Measurements from ENCODE around the gene ZNG1F. TPM values are rescaled to one million over a fixed set of nuclear protein-coding genes. Genes with fewer than 3 reads are reported as not detected.
"Not testable (repeated sequence)": the region's sequence is repeated elsewhere in the genome, so short reads cannot be mapped to it uniquely, and the experiment has no call there.

The ZNG1F gene
- polyA plus RNA-seq (ENCODE audit: insufficient read length in 3 of 3), result 10 to 100 TPM; 11.2 to 21.1 (median 14.3) TPM

DNA sequence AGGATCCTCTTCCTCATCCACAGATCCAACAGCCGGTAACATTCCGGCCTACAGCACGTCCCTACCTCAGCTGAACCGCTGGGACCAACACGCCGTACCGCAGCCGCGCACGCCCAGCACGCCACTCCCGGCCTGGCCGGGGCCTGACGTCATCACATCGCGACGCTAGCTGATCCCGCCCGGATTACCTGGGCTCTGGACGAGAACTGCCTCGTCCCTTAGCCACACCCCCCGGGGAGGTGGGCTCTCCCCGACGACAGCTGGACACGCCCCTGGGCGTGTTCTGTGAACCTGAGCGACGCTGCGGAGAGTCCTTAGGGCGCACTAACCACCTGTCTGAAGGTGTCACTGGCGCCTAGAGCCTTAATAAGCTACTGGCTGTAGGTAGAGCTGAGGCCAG lies at the start of gene ZNG1F:
TSS of gene ZNG1F (minus strand) at position 101 of the 400 bp plus-strand sequence. CDS start at position 42, 59 bp downstream.
- DNase-seq (ENCODE audit: low read depth in 3 of 3, low spot score in 2 of 3), result not testable (repeated sequence)

DNA sequence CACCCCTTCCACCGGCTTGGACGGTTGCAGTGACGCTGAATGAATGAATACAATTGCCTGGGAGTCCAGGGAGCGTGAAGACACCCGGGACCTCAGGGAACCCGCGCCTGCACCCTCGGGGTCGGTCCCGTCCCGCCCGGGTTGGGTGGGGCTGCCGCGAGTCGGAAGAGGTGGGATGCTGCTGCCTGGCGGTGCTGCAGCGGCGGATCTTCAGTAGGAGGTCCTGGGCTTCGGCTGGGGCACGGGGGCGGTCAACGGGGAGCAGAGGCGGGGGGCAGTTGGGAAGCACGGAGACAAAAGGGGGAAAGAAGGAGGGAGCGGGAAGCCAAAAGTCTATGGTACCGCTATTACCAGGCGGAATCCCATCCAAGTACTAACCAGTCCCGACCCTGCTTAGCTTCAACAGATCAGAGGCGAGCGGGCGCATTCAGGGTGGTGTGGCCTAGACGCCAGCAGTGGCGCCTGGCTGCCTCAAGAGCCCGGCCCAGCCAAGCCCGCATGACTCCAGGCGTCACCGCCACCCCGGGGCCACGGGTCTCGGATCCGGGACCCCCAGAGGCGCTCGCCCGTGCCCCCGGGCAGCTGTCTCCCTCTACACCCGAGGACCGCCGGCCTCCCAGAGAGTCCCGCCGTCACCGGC lies 48.1 kb upstream of the ZNG1F start:
- not testable (repeated sequence) for DNase-seq (ENCODE audit: low read depth in 3 of 3, low spot score in 2 of 3)

DNA sequence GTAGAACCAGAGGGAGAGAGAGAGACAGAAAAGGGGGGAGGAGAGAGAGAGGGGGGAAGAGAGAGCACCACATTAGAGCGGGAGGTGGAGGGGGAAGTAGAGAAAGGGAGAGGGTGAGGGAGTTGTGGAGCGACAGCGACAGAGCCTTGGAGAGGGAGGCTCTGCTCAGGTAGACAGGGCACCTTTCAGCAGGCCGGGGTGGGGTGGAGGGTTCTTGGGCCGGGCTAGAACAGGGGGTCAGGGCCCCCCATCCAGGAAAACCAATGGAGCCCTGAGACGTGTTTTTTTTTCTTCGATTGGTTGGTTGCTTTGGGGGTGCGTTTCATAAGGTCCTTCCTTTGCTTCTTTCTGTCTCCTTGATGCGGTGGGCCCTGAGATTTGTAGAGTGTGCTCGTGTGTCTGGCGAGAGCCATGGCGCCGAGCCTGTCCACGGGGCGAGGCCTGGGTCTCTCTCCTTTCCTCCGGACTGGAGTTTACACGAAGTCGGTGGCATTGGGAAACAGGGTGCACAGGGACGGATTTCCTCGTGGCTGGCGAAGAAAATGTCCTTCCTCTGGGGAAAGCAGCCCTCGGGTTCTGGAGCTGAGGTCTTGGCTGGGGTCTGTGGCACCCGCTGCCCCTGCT lies 47.5 kb upstream of the ZNG1F start:
- DNase-seq (ENCODE audit: low read depth in 3 of 3, low spot score in 2 of 3), result not testable (repeated sequence)

DNA sequence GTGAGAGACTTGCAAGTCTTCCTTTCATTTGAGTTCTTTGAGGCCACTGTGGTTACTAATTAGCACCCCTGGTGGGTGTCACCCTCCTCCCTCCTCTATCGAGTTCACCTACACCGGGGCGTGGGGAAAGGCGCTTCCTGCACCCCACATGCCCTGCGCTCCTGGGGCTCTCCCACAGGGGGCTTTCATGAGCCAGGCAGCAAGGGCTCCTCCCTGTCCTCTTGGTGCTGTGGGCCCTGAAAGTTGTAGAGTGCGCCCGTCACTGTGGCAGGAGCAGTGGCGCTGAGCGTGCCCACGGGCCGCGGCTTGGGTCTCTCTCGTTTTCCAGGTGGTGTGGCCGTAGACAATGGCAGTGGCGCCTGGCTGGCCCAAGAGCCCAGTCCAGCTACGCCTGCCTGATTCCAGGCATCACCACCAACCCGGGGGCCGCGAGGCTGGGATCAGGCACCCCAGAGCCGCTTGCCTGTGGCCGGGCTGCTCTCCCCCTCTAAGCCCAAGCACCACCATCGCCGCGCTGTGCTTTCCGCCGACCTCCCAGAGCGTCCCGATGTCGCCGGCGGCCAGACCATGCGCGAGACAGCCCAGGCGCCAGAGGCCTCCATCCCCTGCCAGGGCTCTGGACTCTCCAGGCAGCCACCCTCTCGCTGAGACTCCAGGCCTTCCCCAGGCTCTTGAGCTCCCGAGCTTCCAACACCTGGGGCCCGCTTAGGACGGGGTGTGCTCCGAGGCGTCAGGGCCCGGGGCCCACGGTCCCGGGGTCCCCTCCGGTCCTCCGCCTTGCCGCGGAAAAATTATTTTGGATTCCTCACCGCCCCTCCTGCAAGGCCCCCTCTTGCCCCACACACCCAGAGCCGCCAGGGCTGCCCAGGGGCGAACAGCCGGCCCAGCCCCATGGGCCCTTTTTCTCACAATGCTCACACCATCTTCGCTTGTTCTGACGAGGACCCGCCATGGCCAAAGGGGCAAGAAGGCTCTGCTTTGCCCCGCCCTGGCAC lies 46.0 kb upstream of the ZNG1F start:
- DNase-seq (ENCODE audit: low read depth in 3 of 3, low spot score in 2 of 3), result not testable (repeated sequence)

DNA sequence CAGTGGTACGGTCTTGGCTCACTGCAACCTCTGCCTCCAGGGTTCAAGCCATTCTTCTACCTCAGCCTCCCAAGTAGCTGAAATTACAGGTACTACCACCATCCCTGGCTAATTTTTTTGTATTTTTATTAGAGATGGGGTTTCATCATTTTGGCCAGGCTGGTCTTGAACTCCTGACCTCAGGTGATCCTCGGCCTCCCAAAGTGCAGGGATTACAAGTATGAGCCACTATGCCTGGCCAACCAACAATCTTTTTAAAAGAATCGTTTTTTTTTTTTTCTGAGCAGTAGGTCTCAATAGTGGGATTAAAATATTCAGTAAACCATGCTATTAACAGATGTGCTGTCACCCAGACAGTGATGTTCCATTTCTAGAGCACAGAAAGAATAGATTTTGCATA lies 45.1 kb upstream of the ZNG1F start:
- DNase-seq (ENCODE audit: low read depth in 3 of 3, low spot score in 2 of 3), result not testable (repeated sequence)

DNA sequence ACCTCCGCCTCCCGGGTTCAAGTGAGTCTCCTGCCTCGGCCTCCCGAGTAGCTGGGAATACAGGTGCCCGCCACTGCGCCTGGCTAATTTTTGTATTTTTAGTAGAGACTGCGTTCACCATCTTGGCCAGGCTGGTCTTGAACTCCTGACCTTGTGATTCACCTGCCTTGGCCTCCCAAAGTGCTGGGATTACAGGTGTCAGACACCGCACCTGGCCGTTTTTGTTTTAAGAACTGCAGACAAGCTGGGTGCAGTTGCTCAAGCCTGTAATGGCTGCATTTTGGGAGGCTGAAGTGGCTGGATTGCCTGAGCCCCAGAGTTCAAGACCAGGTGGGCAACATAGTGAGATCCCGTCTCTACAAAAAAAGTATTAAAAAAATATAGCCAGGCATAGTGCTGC lies 43.2 kb upstream of the ZNG1F start:
- not testable (repeated sequence) for DNase-seq (ENCODE audit: low read depth in 3 of 3, low spot score in 2 of 3)

DNA sequence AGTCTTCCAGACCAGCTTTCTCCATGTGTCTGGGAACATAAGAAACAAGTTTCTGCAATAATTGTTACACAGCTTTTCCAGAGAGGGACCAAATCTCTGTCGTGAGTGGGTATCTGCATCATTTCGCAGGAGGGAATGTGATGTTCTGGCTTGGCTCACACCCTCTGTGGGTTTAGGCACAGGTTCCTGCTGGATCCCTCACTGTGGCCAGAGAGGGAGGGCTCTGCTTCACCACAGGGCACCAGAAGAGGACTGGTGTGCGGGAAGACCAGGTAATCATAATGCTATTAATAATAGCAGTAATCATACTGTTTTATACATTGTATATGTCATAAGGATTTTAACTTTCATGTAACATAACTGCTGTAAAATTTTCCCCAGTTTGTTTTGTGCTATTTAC lies 41.3 kb upstream of the ZNG1F start:
- DNase-seq (ENCODE audit: low read depth in 3 of 3, low spot score in 2 of 3), result not testable (repeated sequence)

DNA sequence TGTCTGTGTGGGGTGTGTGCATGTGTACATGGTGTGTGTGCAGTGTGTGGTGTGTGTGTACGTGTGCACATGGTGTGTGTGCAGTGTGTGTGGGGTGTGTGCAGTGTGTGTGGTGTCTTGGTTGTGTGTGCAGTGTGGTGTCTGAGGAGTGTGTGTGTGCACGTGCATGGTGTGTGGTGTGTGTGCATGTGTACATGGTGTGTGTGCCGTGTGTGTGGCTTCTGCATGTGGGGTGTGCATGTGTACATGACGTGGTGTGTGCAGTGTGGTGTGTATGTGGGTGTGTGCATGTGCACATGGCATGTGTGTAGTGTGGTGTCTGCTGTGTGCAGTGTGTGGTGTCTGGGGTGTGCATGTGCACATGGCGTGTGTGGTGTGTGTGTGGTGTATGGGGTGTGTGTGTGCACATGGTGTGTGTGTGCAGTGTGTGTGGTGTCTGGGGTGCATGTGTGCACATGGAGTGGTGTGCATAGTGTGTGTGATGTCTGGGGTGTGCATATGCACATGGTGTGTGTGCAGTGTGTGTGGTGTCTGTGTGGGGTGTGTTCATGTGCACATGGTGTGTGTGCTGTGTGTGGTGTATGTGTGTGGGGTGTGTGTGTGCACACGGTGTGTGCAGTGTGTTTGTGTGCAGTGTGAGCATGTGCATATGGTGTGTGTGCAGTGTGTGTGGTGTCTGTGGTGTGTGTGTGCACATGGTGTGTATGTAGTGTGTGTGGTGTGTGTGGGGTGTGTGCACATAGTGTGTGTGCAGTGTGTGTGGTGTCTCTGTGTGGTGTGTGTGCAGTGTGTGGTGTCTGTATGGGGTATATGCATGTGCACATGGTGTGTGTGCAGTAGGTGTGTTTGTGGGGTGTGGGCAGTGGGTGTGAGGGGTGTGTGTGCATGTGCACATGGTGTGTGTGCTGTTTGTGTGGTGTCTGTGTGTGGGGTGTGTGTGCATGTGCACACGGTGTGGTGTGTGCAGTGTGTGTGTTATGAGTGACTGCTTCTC lies 40.6 kb upstream of the ZNG1F start:
- DNase-seq (ENCODE audit: low read depth in 3 of 3, low spot score in 2 of 3), result no peak

DNA sequence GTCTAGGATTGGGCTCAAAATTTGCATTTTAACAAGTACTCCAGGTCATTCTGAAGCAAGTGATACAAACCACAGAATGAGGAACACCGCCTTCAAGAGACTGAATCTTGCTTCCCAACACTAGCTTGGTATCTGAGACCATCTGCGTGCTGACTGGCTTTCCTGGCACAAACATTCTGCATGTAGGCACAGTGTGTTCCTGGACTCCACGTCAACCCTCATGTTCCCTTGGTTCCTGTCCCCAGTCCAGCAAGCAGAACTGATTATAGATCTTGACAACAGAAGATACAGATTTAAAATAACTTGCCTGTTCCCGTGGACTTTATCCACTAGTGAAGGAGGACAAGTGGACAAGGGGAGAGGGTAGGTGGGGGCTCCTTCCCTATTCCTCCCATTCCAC lies 30.7 kb upstream of the ZNG1F start:
- DNase-seq (ENCODE audit: low read depth in 3 of 3, low spot score in 2 of 3), result not testable (repeated sequence)

DNA sequence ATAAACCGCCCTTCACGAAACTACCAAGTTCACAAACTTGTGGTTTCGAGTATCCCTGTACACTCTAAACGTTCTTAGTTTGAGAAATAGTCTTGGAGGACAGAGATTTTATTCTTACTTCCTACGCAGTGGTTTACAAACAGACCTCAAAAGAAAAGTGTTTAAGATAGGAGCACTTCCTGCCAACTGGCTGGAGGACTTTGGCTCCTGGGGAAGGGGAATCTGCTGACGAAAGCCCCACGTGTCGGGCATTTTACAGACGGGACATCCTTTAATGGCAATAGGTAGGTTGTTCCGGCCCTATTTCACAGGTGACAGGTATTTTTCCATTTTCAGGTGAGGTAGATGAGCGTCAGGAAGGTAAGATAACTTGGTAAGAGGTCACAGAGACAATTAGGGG lies 678 bp downstream of the ZNG1F start:
- not testable (repeated sequence) for DNase-seq (ENCODE audit: low read depth in 3 of 3, low spot score in 2 of 3)

DNA sequence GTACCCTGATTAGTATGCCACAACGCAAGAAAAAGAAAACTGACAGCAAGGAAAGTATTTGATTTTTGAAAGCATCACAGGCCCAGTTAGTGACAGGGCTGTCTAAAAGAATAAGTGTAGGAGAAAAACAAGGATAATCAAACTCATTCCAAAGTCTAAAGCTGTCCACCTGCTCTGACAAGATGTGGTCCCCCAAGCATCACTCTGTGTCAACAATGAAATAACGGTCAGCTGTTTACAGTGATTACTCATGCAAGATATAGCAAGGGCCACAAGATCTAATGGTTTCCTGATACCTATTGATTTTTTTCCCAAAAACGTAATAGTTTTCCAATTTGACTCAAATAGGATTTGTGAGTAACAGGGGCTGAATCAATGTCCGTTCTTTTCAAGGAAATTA lies 14.1 kb downstream of the ZNG1F start:
- not testable (repeated sequence) for DNase-seq (ENCODE audit: low read depth in 3 of 3, low spot score in 2 of 3)

DNA sequence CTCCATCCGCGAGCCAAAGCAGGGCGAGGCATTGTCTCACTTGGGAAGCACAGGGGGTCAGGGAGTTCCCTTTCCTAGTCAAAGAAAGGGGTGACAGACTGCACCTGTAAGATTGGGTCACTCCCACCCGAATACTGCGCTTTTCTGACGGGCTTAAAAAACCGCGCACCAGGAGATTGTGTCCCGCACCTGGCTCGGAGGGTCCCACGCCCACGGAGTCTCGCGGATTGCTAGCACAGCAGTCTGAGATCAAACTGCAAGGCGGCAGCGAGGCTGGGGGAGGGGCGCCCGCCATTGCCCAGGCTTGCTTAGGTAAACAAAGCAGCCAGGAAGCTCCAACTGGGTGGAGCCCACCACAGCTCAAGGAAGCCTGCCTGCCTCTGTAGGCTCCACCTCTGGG lies 39.0 kb downstream of the ZNG1F start:
- DNase-seq (ENCODE audit: low read depth in 3 of 3, low spot score in 2 of 3), result not testable (repeated sequence)

DNA sequence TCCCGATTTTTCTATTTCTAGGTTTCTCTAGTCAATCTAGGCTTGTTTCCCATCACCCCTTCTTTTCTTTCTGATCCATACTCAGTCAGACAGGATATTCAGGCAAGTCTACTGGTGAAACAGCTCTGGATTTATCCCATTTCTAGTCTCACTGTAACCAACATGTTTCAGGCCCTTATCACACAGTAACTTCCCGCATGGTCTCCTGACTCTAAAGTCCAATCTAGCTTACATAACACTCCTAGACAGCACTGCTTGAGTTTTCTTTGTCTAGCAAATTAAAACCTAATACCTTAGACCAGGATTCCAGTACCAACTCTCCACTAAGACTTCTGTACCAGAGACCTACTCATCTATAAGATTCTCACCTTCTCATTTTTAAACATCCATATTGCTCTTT lies 47.2 kb downstream of the ZNG1F start:
- DNase-seq (ENCODE audit: low read depth in 3 of 3, low spot score in 2 of 3), result not testable (repeated sequence)

DNA sequence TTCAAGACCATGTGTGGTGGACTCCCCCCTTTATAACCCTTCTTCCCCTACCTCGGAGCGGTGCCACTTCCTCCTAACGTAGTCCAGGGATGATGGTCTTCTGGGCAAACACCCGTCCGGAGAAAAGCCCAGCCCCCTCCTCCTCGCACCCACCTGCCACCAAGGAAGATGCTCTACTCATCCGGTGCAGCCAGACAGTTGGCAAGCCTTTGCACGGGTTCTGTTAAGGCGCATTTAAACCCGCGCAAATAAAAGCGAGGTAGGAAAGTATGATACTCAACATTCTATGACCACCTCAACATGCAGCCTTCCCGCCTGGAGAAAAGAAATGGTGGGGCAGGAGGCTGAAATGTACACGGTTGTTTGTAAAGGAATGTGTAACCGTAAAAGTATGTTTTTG lies 60.5 kb downstream of the ZNG1F start, which contains the start of gene FOXD4L6:
TSS of gene FOXD4L6 (minus strand) at position 101 of the 400 bp plus-strand sequence. CDS start 298 bp downstream, outside the sequence.
- not testable (repeated sequence) for DNase-seq (ENCODE audit: low read depth in 3 of 3, low spot score in 2 of 3)

DNA sequence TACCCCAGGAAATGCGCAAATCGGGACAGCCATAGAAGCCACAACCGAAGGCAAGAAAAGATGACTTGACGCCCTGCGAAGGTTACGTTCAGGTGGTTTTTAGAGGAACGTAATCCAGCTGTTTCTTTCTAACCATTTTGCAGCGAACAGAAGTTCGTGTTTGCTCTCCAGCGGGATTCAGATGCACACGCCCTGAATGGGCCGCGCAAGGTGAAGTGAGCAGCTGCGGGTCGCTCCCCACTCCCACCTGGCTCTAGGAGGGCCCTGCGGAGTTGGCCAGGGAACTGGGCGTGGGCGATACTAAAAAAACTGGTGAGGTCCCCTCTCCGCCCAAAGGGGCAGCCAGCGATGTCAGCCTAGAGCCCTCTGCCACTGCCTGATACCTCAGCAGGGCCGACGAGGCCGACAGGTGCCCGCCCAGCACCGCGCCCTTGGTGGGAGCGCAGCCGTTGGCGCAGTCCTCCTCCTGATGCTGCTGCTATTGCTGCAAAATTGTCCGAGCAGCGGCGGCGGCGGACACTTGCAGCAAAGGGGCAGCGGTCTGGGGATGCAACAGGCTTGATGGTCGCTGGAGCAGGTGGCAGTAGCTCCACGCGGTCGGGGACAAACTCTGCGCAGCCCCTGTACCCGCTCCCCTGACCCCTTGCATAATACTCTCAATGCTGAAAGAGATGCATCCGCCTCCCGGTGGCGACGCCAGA lies 62.2 kb downstream of the ZNG1F start:
- not testable (repeated sequence) for DNase-seq (ENCODE audit: low read depth in 3 of 3, low spot score in 2 of 3)

DNA sequence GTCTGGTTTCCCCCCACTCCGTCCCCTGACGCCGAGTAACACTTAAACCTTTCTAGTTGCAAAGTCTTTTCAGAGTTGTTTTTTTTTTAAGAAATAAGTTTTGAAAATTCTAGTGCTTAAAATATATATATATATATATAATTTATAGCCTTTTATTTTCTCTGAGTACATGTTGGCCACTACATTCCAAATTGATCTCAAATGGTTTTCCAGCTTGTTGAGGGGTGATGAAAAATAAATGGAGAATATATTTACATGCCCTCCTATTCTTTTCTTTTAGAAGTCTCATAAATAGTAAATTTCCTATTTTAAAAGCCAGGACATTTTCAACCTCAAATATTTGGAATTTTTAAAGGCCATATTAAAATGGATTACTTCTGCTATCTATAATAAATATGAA lies 63.2 kb downstream of the ZNG1F start:
- DNase-seq (ENCODE audit: low read depth in 3 of 3, low spot score in 2 of 3), result not testable (repeated sequence)

DNA sequence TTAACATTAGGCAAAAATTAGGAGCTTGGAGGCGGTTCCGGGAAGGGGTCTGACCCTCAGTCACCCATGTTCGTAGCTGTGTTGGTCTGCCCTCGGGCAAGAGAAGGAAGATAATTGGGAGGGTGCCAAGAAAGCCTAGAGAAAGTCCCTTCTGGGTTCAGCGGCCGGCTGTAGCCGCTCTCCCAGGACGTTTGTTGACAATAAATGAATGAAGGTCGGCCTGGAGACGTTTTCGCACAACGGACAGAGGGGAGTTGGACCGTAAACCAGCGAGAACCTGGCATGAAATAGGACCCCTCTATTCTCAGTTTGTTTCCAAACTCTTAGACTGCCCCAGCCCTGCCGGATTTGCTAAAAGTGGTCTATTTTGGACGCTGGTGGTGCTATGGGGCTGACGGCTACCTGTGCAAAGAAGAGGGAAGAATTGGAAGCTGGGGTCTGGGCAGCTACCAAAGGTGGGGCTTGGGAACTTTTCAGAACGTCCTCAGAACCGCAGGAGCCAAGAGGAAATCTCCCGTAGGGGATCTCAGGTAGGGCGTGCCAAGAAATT lies 63.9 kb downstream of the ZNG1F start:
- DNase-seq (ENCODE audit: low read depth in 3 of 3, low spot score in 2 of 3), result not testable (repeated sequence)

DNA sequence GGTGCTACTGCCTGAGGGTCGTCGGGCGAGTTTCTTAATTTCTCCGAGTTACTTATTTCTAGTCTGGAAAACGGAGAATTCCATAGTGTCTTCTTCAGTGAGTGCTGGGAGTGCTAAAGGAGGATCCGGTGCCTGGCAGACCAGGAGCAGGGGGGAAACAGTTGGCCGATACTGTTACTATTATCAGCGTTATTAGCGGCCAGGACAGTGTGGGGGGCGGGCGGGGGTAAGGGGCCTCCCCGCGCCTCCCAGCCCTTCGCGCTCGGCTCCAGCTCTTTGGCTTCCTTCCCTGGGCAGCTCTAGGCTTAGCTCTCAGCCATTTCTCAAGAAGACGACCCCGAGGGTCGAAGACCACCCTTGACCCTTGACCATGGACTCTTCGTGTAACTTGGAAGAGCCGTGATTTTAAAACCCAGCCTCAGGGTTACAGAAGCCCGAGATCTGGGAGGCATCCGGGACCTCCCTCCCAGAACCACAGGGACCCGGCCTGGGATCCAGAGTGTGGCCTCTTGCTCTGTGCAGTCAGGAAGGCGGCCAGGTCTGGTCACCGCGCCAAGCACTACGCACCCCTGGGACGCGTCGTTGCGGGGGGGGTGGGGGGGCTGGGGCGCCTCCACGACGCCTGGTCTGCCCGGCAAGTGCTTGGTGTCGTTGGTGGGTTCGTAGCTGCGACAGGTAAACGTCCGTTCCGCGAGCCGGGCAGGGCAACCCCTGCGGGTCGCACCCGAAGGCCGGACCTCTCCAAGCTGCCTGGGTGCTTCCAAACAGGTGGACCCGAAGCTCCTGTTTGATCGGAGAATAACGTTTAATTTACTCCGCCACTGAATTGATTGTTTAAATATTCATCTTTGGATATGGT lies 64.6 kb downstream of the ZNG1F start:
- DNase-seq (ENCODE audit: low read depth in 3 of 3, low spot score in 2 of 3), result not testable (repeated sequence)

Data from right renal cortex interstitium (tissue), 3 donors.